Measurements from ENCODE around the gene ELMO1. TPM values are rescaled to one million over a fixed set of nuclear protein-coding genes. Genes with fewer than 3 reads are reported as not detected.
A peak's percentile ranks its signal among the peaks of the same experiment; 100 is the strongest.

Gene ELMO1
- polyA plus RNA-seq, 2 of the 4 experiments (the other 2 are of a cell fraction) = 2.3 to 6.1 TPM

GRCh38 chr7:37282093-37282444, 166.6 kb downstream of the ELMO1 start:
- Histone ChIP-seq H3K4me2 (no peak overlapping the region), H3K4me3 (no peak overlapping the region), H3K4me1 (peaks cover 4% of the 10 kb centered on the region; the same call in 2 of the 3 replicates), H3K27ac (peak overlapping the region in 1 of 2 experiments; percentile 22; a peak in 1 of 6 replicates), H3K9me3 (no peaks in the 10 kb centered on the region)
- ChIA-PET POLR2A (no interaction called here), CTCF (no interaction called here)
- DNase-seq (ENCODE audit: low read depth in 1 of 2, low spot score in 1 of 2) (no peak), ATAC-seq (no peak), FAIRE-seq (no peak)
- 62% methylated on average over 4 of the region's 4 CpGs for WGBS (ENCODE audit: missing lambda C conversion rate)
- TF ChIP-seq RNF2 (IDR thresholded peaks at IDR 0.05; ENCODE audit: borderline replicate concordance, low read depth) (no peak), ELK1 (IDR thresholded peaks at IDR 0.05; ENCODE audit: low read depth, low read length) (no peak), POLR2A (IDR thresholded peaks at IDR 0.05; ENCODE audit: low read length) (no peak), NR3C1 (IDR thresholded peaks at IDR 0.05) (no peak), KDM1A (IDR thresholded peaks at IDR 0.05; ENCODE audit: low read depth) (no peak), HDAC2 (IDR thresholded peaks at IDR 0.05) (no peak), HOXB5 (CRISPR knock-in tag; IDR thresholded peaks at IDR 0.05) (no peak), CHD2 (IDR thresholded peaks at IDR 0.05; ENCODE audit: low read length, partially characterized antibody) (no peak), FOSL2 (IDR thresholded peaks at IDR 0.05) (no peak), FOSL2 (CRISPR knock-in tag; IDR thresholded peaks at IDR 0.05) (no peak), RAD21 (conservative IDR thresholded peaks at IDR 0.05 in 1 of 2, IDR thresholded peaks at IDR 0.05 in 1 of 2) (no peak), EHF (CRISPR knock-in tag; IDR thresholded peaks at IDR 0.05) (no peak)

GRCh38 chr7:37281368-37282092, 167.1 kb downstream of the ELMO1 start:
- TF ChIP-seq ZNF302 (CRISPR knock-in tag; IDR thresholded peaks at IDR 0.05) (no peak), CHD2 (IDR thresholded peaks at IDR 0.05; ENCODE audit: low read length, partially characterized antibody) (no peak), KDM1A (IDR thresholded peaks at IDR 0.05; ENCODE audit: low read depth) (no peak), POLR2A (IDR thresholded peaks at IDR 0.05; ENCODE audit: low read length) (no peak), PBX3 (IDR thresholded peaks at IDR 0.05) (no peak), RARB (CRISPR knock-in tag; IDR thresholded peaks at IDR 0.05) (no peak), CEBPB (IDR thresholded peaks at IDR 0.05) (no peak)
- 19% methylated on average over 5 of the region's 5 CpGs for WGBS (ENCODE audit: missing lambda C conversion rate)
- Histone ChIP-seq H3K4me3 (no peak overlapping the region), H3K4me2 (no peak overlapping the region; the same call in 2 of the 3 replicates), H3K27ac (no peak overlapping the region; a peak in 1 of 6 replicates), H3K4me1 (no peaks in the 10 kb centered on the region), H3K9me3 (no peaks in the 10 kb centered on the region)
- ATAC-seq (no peak), DNase-seq (ENCODE audit: low read depth in 1 of 2, low spot score in 1 of 2) (no peak), FAIRE-seq (no peak)
- CTCF ChIA-PET = no interaction called here
- POLR2A ChIA-PET = no interaction called here

- no peak overlapping the region for H3K4me2 ChIP-seq
- no peak overlapping the region for H3K27ac ChIP-seq
- DNase-seq (ENCODE audit: low read depth in 1 of 2, low spot score in 1 of 2) (no peak), FAIRE-seq (no peak), ATAC-seq (no peak)
- H3K4me3 ChIP-seq = no peak overlapping the region
- 0 out of 3 replicates have a peak, but pooled peaks cover 4% of the 10 kb centered on the region for H3K4me1 ChIP-seq
- no peaks in the 10 kb centered on the region for H3K9me3 ChIP-seq
- TF ChIP-seq NPAS2 (CRISPR knock-in tag; IDR thresholded peaks at IDR 0.05; ENCODE audit: borderline replicate concordance) (no peak), CHD4 (IDR thresholded peaks at IDR 0.05; ENCODE audit: borderline replicate concordance) (no peak), ZC3H11A (IDR thresholded peaks at IDR 0.05) (no peak)
- CTCF ChIA-PET = no interaction called here
- POLR2A ChIA-PET = no interaction called here
- WGBS (ENCODE audit: missing lambda C conversion rate) = 81% methylated on average over 3 of the region's 3 CpGs
These were observed 171.2 kb downstream of the ELMO1 start for GRCh38 chr7:37277513-37277912.

Measured in A549 (cell line).